Right lobe of liver (tissue), 6 donors: Measurements from ENCODE around the gene PPID. TPM values are rescaled to one million over a fixed set of nuclear protein-coding genes. Genes with fewer than 3 reads are reported as not detected.

Experiments
- ATAC-seq, 4 donors: fragments of 200-7000 bp; cut with Tn5 transposase; one replicate each; pipeline ENCODE4 v1.9.1; 2020; ENCODE audit warnings: mild to moderate bottlenecking in 4 of 4, moderate library complexity in 4 of 4
- DNase-seq, 3 donors: peaks; one replicate each; pipeline ENCODE4 v3.0.0-alpha.2; 2020
- H3K27ac ChIP-seq, 3 donors: fragments of 200-600 bp; one replicate each; pipeline ENCODE4 v1.8.0; 2022
- H3K27me3 ChIP-seq, 2 donors: fragments of 200-600 bp; one replicate each; pipeline ENCODE4 v1.8.0; 2022
- H3K36me3 ChIP-seq, 4 donors: fragments of 200-600 bp; sonication (generic) in 1 of 4; one replicate each; pipeline versions ENCODE4 v1.5.1 to v1.8.0; 2017 to 2022; ENCODE audit warnings: control low read depth in 1 of 4
- H3K4me1 ChIP-seq, 4 donors: fragments of 200-600 bp; sonication (generic) in 1 of 4; one replicate each; pipeline versions ENCODE4 v1.5.1 to v1.8.0; 2017 to 2022; ENCODE audit warnings: control low read depth in 1 of 4
- H3K4me3 ChIP-seq, 3 donors: fragments of 200-600 bp; one replicate each; pipeline ENCODE4 v1.8.0; 2022
- H3K9me3 ChIP-seq, 4 donors: fragments of 200-600 bp; sonication (generic) in 1 of 4; one replicate each; pipeline versions ENCODE4 v1.5.1 to v1.8.0; 2017 to 2022; ENCODE audit warnings: control low read depth in 1 of 4
- CTCF ChIP-seq, 4 donors: fragments of 200-600 bp in 3 of 4; fragments of 450-650 bp in 1 of 4; IDR thresholded peaks; one replicate each; pipeline versions ENCODE4 v1.5.1 to v1.8.0; 2016 to 2022; ENCODE audit warnings: antibody characterized with exemption in 4 of 4, mild to moderate bottlenecking in 2 of 4
- POLR2A ChIP-seq: fragments of 450-650 bp; IDR thresholded peaks from one replicate; pipeline ENCODE4 v1.6.1; 2017; ENCODE audit warnings: antibody characterized with exemption, mild to moderate bottlenecking
- WGBS: methylation state at CpG from one replicate; pipeline ENCODE4 v1.1.6; 2018; ENCODE audit warnings: low coverage, low lambda C conversion rate; ENCODE audit not compliant: insufficient coverage; ENCODE audit errors: missing lambda C conversion rate; 5-methylcytosine and 5-hydroxymethylcytosine counted together
- intact Hi-C, 2 donors: fragments of 100-400 bp; cut with DNase I; formaldehyde crosslinking; loops; one replicate each; pipeline versions ENCODE4 v1.11.2 to v1.14.1; 2022
- total RNA-seq, 6 experiments: library from RNA; depleted of rRNA in 2 of 6; stranded (reverse); fragments of >200 nt in 2 of 6; fragmentation: NEBNext Ultra II Directional in 3 of 6; extraction: Animal tissue kit (Norgen Biotek cat#: 25700) in 3 of 6; gene quantifications; one replicate each; pipeline versions ENCODE4 v1.1.0 to v1.2.4, GENCODE V29; 2016 to 2023
- donor health status: DM: no; HTN: yes; CAD: no.
- donor health status: DM: no; HTN: no; CAD: no.
- donor health status: DM: no; HTN: no; CAD: no.
- donor health status: DM: no; HTN: yes; CAD: no.
- donor health status: DM: no; HTN: yes; CAD: no.

Gene PPID
- total RNA-seq, 6 experiments from 2014 or later: 12.6 to 31.4 (median 18.5) TPM

GRCh38 chr4:158726633-158727032, 3.4 kb upstream of the PPID start:
- intact Hi-C loops: loop anchor here in 1 of 2 donors (10.0 kb wide), 1 partner anchor 118 kb away; no protein-coding TSS in a partner anchor
- TF ChIP-seq CTCF (IDR thresholded peaks at IDR 0.05) (no peak), POLR2A (no peak)
- DNase-seq: no peak
- Histone ChIP-seq H3K4me3 (no peak overlapping the region), H3K9me3 (no peaks in the 10 kb centered on the region), H3K36me3 (no peaks in the 10 kb centered on the region), H3K4me1 (peaks cover 0 to 8% (median 3%) of the 10 kb centered on the region in 4 donors), H3K27ac (no peak overlapping the region), H3K27me3 (no peaks in the 10 kb centered on the region)
- ATAC-seq: no peak
- WGBS: 69% methylated on average over 5 of the region's 6 CpGs

- no peak for TF ChIP-seq POLR2A
- no peak for TF ChIP-seq CTCF (IDR thresholded peaks at IDR 0.05)
- intact Hi-C loops: loop anchor here in 1 of 2 donors (10.0 kb wide), 1 partner anchor 120 kb away; no protein-coding TSS in a partner anchor
- WGBS: 79% methylated on average over 4 of the region's 4 CpGs
Measured at GRCh38 chr4:158724637-158725036, 1.4 kb upstream of the PPID start.

GRCh38 chr4:158722291-158722916, 792 bp downstream of the PPID start:
- 6% methylated on average over 15 of the region's 16 CpGs for WGBS
- peak overlapping the region; percentile 76 to 92 (median 76) for H3K4me3 ChIP-seq
- H3K27me3 ChIP-seq: no peaks in the 10 kb centered on the region
- peaks cover 0 to 10% (median 3%) of the 10 kb centered on the region in 4 donors for H3K4me1 ChIP-seq
- intact Hi-C loops: loop anchor here in 1 of 2 donors (10.0 kb wide), 1 partner anchor 122 kb away; no protein-coding TSS in a partner anchor
- peak overlapping the region; percentile 96 to 99 (median 97) for H3K27ac ChIP-seq
- peak; percentile 49 to 65 (median 60) for ATAC-seq
- no peaks in the 10 kb centered on the region for H3K9me3 ChIP-seq
- DNase-seq: no peak
- peaks cover 0 to 29% (median 14%) of the 10 kb centered on the region in 4 donors for H3K36me3 ChIP-seq
- TF ChIP-seq POLR2A (no peak), CTCF (IDR thresholded peaks at IDR 0.05) (no peak)

More at GRCh38 chr4:158724637-158725036, 1.4 kb upstream of the PPID start:
- DNase-seq (no peak), ATAC-seq (no peak)
- Histone ChIP-seq H3K36me3 (peaks cover 0 to 10% (median 2%) of the 10 kb centered on the region in 4 donors), H3K27ac (no peak overlapping the region), H3K4me1 (peaks cover 0 to 10% (median 3%) of the 10 kb centered on the region in 4 donors), H3K27me3 (no peaks in the 10 kb centered on the region), H3K9me3 (no peaks in the 10 kb centered on the region), H3K4me3 (no peak overlapping the region)

GRCh38 chr4:158721680-158722079, 1.5 kb downstream of the PPID start:
- intact Hi-C loops: loop anchor here in 1 of 2 donors (10.0 kb wide), 1 partner anchor 123 kb away; no protein-coding TSS in a partner anchor
- ATAC-seq (no peak), DNase-seq (no peak)
- Histone ChIP-seq H3K27ac (no peak overlapping the region), H3K36me3 (peaks cover 0 to 35% (median 18%) of the 10 kb centered on the region in 4 donors), H3K4me3 (peak overlapping the region in 1 of 3 donors; percentile 76), H3K4me1 (peaks cover 0 to 10% (median 3%) of the 10 kb centered on the region in 4 donors), H3K9me3 (no peaks in the 10 kb centered on the region), H3K27me3 (no peaks in the 10 kb centered on the region)
- no peak for TF ChIP-seq POLR2A
- TF ChIP-seq CTCF (IDR thresholded peaks at IDR 0.05): no peak
- 67% methylated on average over 1 of the region's 1 CpG for WGBS
